Ovary (tissue), 9 donors: Measurements from ENCODE around the gene SERPINA9. TPM values are rescaled to one million over a fixed set of nuclear protein-coding genes. Genes with fewer than 3 reads are reported as not detected.

Experiments used
- DNase-seq, 5 donors: peaks; one replicate each; pipeline ENCODE4 v3.0.0-alpha.2; 2019 to 2020
- H3K27ac ChIP-seq, 2 donors: fragments of 200-600 bp; one replicate each; pipeline versions ENCODE4 v1.5.1 to v1.8.0; 2019 to 2022
- H3K27me3 ChIP-seq: fragments of 200-600 bp; one replicate; pipeline ENCODE4 v1.8.0; 2022
- H3K36me3 ChIP-seq: fragments of 200-600 bp; sonication (generic); one replicate; pipeline ENCODE4 v1.5.1; 2019
- H3K4me1 ChIP-seq: one replicate; pipeline ENCODE4 v1.8.1; 2013; ENCODE audit warnings: mild to moderate bottlenecking, moderate library complexity; ENCODE audit not compliant: insufficient read depth
- H3K4me3 ChIP-seq: fragments of 200-600 bp; sonication (generic); one replicate; pipeline ENCODE4 v1.5.1; 2017
- H3K9me3 ChIP-seq, 2 donors: fragments of 200-600 bp in 1 of 2; sonication (generic) in 1 of 2; one replicate each; pipeline versions ENCODE4 v1.5.1 to v1.8.1; 2013 to 2019; ENCODE audit warnings: mild to moderate bottlenecking in 1 of 2, moderate library complexity in 1 of 2
- EP300 ChIP-seq: sonication (generic); formaldehyde crosslinking; IDR thresholded peaks from one replicate; pipeline ENCODE4 v1.6.1; 2017; ENCODE audit warnings: antibody characterized with exemption
- POLR2A ChIP-seq: fragments of 450-650 bp; IDR thresholded peaks from one replicate; pipeline ENCODE4 v1.6.1; 2017; ENCODE audit warnings: antibody characterized with exemption, mild to moderate bottlenecking, moderate library complexity
- WGBS, 3 donors: extraction: QIAGEN DNeasy Blood & Tissue Kit in 1 of 3; methylation state at CpG; one replicate each; pipeline versions ENCODE4 v1.1.5 to v1.1.7; 2013 to 2017; 5-methylcytosine and 5-hydroxymethylcytosine counted together
- intact Hi-C, 4 donors: fragments of 100-400 bp; cut with DNase I; formaldehyde crosslinking; loops; one replicate each; pipeline versions ENCODE4 v1.11.0 to v1.15.1; 2022 to 2023
- polyA plus RNA-seq, 2 donors: library from polyadenylated mRNA; stranded (reverse); fragments of 200-250 nt in 1 of 2; fragments of 350-450 nt in 1 of 2; fragmentation: Illumina TruSeq in 1 of 2; extraction: RNeasy Lipid Tissue Mini Kit (QIAGEN cat#74804) in 1 of 2; gene quantifications; one replicate each; pipeline ENCODE4 v1.2.3, GENCODE V29; 2013 to 2014
- total RNA-seq, 7 donors: library from RNA; depleted of rRNA in 2 of 7; stranded (reverse); fragments of >200 nt in 2 of 7; fragmentation: NEBNext Ultra II Directional in 3 of 7; extraction: Animal tissue kit (Norgen Biotek cat#: 25700) in 3 of 7; gene quantifications; one replicate each; pipeline versions ENCODE4 v1.1.0 to v1.2.4, GENCODE V29; 2016 to 2023
- TF ChIP-seq, protein P1 (sequence below), 3 donors: fragments of 450-650 bp in 2 of 3; fragments of 200-600 bp in 1 of 3; IDR thresholded peaks; one replicate each; pipeline versions ENCODE4 v1.5.1 to v1.8.0; 2016 to 2022; ENCODE audit warnings: antibody characterized with exemption in 3 of 3, mild to moderate bottlenecking in 1 of 3
- donor health status: DM: no; HTN: no; CAD: no; lungs with moderate emphysema.
- donor health status: DM: no; HTN: no; CAD: no.
- donor health status: Bipolar disorder and iron deficiency.
- donor health status: DM: yes; HTN: yes; CAD: no.
- donor health status: DM: no; HTN: no; CAD: no.
- donor health status: DM: yes; HTN: yes; CAD: no.

Gene SERPINA9
- total and polyA plus RNA-seq, 9 donors: not detected

DNA sequence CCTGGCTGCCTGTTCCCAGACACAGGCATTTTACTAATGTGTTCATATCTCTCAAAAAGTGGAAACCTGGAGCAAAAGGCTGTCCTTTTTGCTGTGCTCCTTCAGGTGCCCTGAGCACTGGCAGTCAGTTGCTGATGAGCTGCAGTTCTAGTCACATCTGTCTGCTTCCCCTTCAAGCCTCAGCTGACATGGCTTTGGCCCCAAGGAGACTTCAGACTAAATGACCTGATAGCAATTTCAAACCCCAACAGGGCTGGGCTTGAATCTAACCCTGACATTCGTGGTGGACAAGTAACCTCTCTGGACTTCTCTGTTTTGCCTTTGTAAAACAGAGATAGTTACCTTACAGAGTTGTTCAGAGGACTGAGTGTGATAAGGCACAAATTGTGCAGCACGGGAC lies 5.7 kb downstream of the SERPINA9 start:
- Histone ChIP-seq H3K9me3 (no peaks in the 10 kb centered on the region), H3K27me3 (no peaks in the 10 kb centered on the region), H3K27ac (no peak overlapping the region), H3K4me3 (no peak overlapping the region), H3K4me1 (no peaks in the 10 kb centered on the region), H3K36me3 (no peaks in the 10 kb centered on the region)
- 19 to 41% (median 41%) methylated on average over 2 of the region's 2 CpGs for WGBS, 3 donors
- intact Hi-C loops: loop anchor here in 1 of 4 donors (5.0 kb wide), 1 partner anchor 78 kb away; no protein-coding TSS in a partner anchor
- DNase-seq: no peak
- TF ChIP-seq POLR2A: no peak
- TF ChIP-seq, protein P1, sequence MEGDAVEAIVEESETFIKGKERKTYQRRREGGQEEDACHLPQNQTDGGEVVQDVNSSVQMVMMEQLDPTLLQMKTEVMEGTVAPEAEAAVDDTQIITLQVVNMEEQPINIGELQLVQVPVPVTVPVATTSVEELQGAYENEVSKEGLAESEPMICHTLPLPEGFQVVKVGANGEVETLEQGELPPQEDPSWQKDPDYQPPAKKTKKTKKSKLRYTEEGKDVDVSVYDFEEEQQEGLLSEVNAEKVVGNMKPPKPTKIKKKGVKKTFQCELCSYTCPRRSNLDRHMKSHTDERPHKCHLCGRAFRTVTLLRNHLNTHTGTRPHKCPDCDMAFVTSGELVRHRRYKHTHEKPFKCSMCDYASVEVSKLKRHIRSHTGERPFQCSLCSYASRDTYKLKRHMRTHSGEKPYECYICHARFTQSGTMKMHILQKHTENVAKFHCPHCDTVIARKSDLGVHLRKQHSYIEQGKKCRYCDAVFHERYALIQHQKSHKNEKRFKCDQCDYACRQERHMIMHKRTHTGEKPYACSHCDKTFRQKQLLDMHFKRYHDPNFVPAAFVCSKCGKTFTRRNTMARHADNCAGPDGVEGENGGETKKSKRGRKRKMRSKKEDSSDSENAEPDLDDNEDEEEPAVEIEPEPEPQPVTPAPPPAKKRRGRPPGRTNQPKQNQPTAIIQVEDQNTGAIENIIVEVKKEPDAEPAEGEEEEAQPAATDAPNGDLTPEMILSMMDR (IDR thresholded peaks at IDR 0.05): no peak
- TF ChIP-seq EP300: no peak

DNA sequence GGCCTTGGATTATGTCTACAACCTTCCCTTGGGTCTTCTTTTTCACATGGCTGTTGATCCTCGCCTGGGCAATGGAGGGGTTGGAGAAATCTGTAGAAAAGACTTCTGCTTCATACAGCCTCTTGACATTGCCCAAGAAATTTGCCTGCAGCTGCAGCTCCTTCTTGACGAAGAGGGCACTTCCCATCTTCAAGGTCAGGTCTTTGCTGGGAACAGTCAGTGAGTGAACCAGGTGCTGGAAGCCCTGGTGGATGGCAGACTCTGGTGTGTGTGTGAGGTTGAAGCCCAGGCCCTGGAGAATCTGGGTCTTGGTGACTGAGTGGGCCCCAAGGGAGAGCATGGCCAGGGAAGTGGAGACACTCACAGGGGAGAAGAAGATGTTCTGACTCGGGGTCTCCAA lies 6.7 kb downstream of the SERPINA9 start:
- Histone ChIP-seq H3K4me1 (no peaks in the 10 kb centered on the region), H3K27ac (no peak overlapping the region), H3K36me3 (no peaks in the 10 kb centered on the region), H3K4me3 (no peak overlapping the region), H3K27me3 (no peaks in the 10 kb centered on the region), H3K9me3 (no peaks in the 10 kb centered on the region)
- TF ChIP-seq, protein P1 (IDR thresholded peaks at IDR 0.05): no peak
- TF ChIP-seq EP300: no peak
- TF ChIP-seq POLR2A: no peak
- DNase-seq: no peak
- 71 to 78% (median 72%) methylated on average over 3 of the region's 3 CpGs for WGBS, 3 donors
- intact Hi-C loops: no loop called here

DNA sequence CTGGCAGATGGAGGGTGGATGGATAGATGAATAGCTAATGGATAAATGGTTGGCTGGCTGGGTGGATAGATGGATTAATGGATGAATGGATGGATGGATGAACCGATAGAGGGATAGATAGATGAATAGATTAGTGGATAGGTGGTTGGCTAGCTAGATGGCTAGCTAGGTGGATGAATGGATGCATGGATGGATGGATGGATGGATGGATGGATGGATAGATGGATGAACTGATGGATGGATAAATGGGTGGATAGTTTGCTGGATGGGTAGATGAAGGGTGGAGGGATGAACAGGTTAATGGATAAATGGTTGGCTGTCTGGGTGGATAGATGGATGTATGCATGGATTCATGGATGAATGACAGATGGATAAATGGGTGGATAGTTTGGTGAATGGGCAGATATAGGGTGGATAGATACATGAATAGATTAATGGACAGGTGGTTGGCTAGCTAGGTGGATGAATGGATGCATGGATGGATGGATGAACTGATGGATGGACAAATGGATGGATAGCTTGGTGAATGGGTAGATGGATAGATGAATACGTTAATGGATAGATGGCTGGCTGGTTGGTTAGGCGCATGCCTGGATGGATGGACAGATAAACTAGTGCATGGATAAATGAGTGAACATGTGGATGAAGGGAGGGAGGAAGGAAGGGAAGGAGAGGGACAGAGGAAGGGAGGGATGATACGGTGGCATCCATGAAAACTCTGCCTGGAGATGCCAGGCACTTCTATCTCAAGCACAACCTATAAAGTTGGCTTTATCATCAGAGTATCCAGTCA lies 8.1 kb downstream of the SERPINA9 start:
- H3K9me3 ChIP-seq: no peaks in the 10 kb centered on the region
- H3K4me3 ChIP-seq: no peak overlapping the region
- H3K27me3 ChIP-seq: no peaks in the 10 kb centered on the region
- 87 to 90% (median 87%) methylated on average over 4 of the region's 4 CpGs for WGBS, 3 donors
- no peaks in the 10 kb centered on the region for H3K36me3 ChIP-seq
- no peak for DNase-seq
- no peak overlapping the region for H3K27ac ChIP-seq
- H3K4me1 ChIP-seq: no peaks in the 10 kb centered on the region
- TF ChIP-seq, protein P1 (IDR thresholded peaks at IDR 0.05): no peak
- intact Hi-C loops: no loop called here

DNA sequence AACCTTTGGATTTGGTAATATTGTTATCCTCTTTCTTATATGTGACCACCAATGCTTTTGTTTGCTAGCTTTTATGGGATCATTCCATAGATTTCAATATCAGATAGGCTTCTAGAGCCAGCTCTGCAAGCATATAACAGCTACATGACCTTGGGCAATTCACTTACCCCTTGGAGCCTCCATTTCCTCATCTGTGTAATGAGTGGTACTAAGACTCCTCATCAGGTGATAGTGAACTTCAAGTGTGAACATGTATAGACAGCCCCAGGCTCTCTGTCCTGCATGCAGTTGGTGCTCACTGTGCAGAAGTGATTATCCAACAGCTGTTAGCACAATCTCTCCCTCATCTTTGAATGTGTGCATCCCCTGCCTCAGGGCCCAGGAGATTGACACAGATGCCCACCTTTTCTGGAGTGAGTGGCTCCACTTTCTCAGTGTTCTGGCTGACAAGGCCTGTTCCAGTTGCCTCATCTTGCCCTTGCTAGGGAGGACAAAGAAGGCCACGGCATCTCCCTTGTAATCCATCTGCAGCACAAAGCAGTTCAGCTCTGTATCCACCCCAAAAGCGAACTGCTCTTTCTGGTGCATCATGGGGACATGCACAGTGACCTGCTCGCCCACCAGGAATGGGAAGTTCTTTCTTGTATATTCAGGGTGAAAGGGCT lies 9.2 kb downstream of the SERPINA9 start:
- TF ChIP-seq, protein P1 (IDR thresholded peaks at IDR 0.05): no peak
- TF ChIP-seq EP300 (no peak), POLR2A (no peak)
- no peak for DNase-seq
- Histone ChIP-seq H3K4me1 (no peaks in the 10 kb centered on the region), H3K9me3 (no peaks in the 10 kb centered on the region), H3K36me3 (no peaks in the 10 kb centered on the region), H3K27ac (no peak overlapping the region), H3K27me3 (no peaks in the 10 kb centered on the region), H3K4me3 (no peak overlapping the region)
- WGBS, 3 donors: 64 to 73% (median 67%) methylated on average over 3 of the region's 3 CpGs
- intact Hi-C loops: no loop called here
